GM19240 (cell line): Measurements from ENCODE around the gene ANKRD13B.
"Not testable (repeated sequence)": the region's sequence is repeated elsewhere in the genome, so short reads cannot be mapped to it uniquely, and the experiment has no call there.

Experiments
- DNase-seq: peaks from one replicate; pipeline ENCODE4 v3.0.0; 2011; ENCODE audit warnings: low spot score; ENCODE audit not compliant: insufficient read length

ANKRD13B gene

GRCh38 chr17:29592850-29593551 is at the start of gene ANKRD13B:
Gene ANKRD13B (plus strand): TSS chr17:29593132. CDS start chr17:29593622, 490 bp downstream.
- no peak for DNase-seq

GRCh38 chr17:29544066-29544465 is 48.9 kb upstream of the ANKRD13B start:
- DNase-seq: no peak

GRCh38 chr17:29546085-29546484 is 46.8 kb upstream of the ANKRD13B start:
- no peak for DNase-seq

- no peak for DNase-seq
Observed at GRCh38 chr17:29546830-29547229, 46.1 kb upstream of the ANKRD13B start.

- peak; percentile 23 for DNase-seq
Observed at GRCh38 chr17:29549177-29549923, 43.6 kb upstream of the ANKRD13B start.

- no peak for DNase-seq
Observed at GRCh38 chr17:29555840-29556239, 37.1 kb upstream of the ANKRD13B start.

- DNase-seq: no peak
Observed at GRCh38 chr17:29557085-29557738, 35.7 kb upstream of the ANKRD13B start.

- DNase-seq: no peak
Observed at GRCh38 chr17:29557739-29558116, 35.2 kb upstream of the ANKRD13B start.

- not testable (repeated sequence) for DNase-seq
Observed at GRCh38 chr17:29558139-29558538, 34.8 kb upstream of the ANKRD13B start.

GRCh38 chr17:29559640-29560039 is 33.3 kb upstream of the ANKRD13B start:
- no peak for DNase-seq

GRCh38 chr17:29560316-29560715 is 32.6 kb upstream of the ANKRD13B start:
- DNase-seq: no peak

- DNase-seq: no peak
Observed at GRCh38 chr17:29561554-29562517, 31.1 kb upstream of the ANKRD13B start.

GRCh38 chr17:29562615-29563014 is 30.3 kb upstream of the ANKRD13B start:
- no peak for DNase-seq

GRCh38 chr17:29563816-29564215 is 29.1 kb upstream of the ANKRD13B start:
- no peak for DNase-seq

GRCh38 chr17:29565643-29566472 is 27.1 kb upstream of the ANKRD13B start:
- no peak for DNase-seq

- DNase-seq: no peak
Observed at GRCh38 chr17:29566473-29567303, 26.2 kb upstream of the ANKRD13B start, which contains the start of gene ABHD15. Gene ABHD15 (minus strand): TSS chr17:29567037. CDS start chr17:29566966, 71 bp downstream.

GRCh38 chr17:29567304-29567553 is 25.7 kb upstream of the ANKRD13B start:
- DNase-seq: no peak

GRCh38 chr17:29567554-29568330 is 25.2 kb upstream of the ANKRD13B start:
- DNase-seq: peak; percentile 83
